MM.1S (cell line): ENCODE results near the gene SLIT3.

Experiments
- DNase-seq: peaks from one replicate; pipeline ENCODE4 v3.0.0-alpha.2; 2015
- H2AFZ ChIP-seq: fragments of 300-600 bp; sonication (generic); 2 replicates; pipeline ENCODE4 v1.6.0; 2016; ENCODE audit warnings: antibody characterized with exemption, low read length
- H3F3A ChIP-seq: fragments of 300-600 bp; sonication (generic); 2 replicates; pipeline ENCODE4 v1.6.1; 2016; ENCODE audit warnings: mild to moderate bottlenecking, antibody characterized with exemption, low read length, moderate library complexity, mixed read lengths; ENCODE audit not compliant: insufficient read depth
- H3K27ac ChIP-seq: fragments of 300-600 bp; sonication (generic); 2 replicates; pipeline ENCODE4 v1.5.1; 2016; ENCODE audit warnings: mild to moderate bottlenecking, low read length
- H3K27me3 ChIP-seq: fragments of 300-600 bp; sonication (generic); replicated peaks from 2 replicates; pipeline ENCODE4 v1.6.0; 2016; ENCODE audit warnings: low read length; ENCODE audit not compliant: insufficient read depth
- H3K36me3 ChIP-seq: fragments of 300-600 bp; sonication (generic); replicated peaks from 2 replicates; pipeline ENCODE4 v1.6.1; 2016; ENCODE audit warnings: mild to moderate bottlenecking, low read length, mixed read lengths; ENCODE audit not compliant: insufficient read depth
- H3K4me1 ChIP-seq: fragments of 300-600 bp; sonication (generic); 2 replicates; pipeline ENCODE4 v1.6.1; 2016; ENCODE audit warnings: low read length, mixed read lengths
- H3K4me2 ChIP-seq: fragments of 300-600 bp; sonication (generic); 2 replicates; pipeline ENCODE4 v1.6.0; 2016; ENCODE audit warnings: low read depth, low read length
- H3K4me3 ChIP-seq: fragments of 300-600 bp; sonication (generic); 2 replicates; pipeline ENCODE4 v1.5.1; 2016; ENCODE audit warnings: low read length, mixed read lengths
- H3K79me2 ChIP-seq: fragments of 300-600 bp; sonication (generic); 2 replicates; pipeline ENCODE4 v1.6.1; 2016; ENCODE audit warnings: mixed run types, low read length, mixed read lengths
- H3K9ac ChIP-seq: fragments of 300-600 bp; sonication (generic); 2 replicates; pipeline ENCODE4 v1.6.1; 2016; ENCODE audit warnings: low read length, mixed read lengths
- H3K9me2 ChIP-seq: fragments of 300-600 bp; sonication (generic); replicated peaks from 2 replicates; pipeline ENCODE4 v1.6.1; 2016; ENCODE audit warnings: mild to moderate bottlenecking, low read length, mixed read lengths; ENCODE audit not compliant: insufficient read depth
- H3K9me3 ChIP-seq: fragments of 300-600 bp; sonication (generic); replicated peaks from 2 replicates; pipeline ENCODE4 v1.6.1; 2016; ENCODE audit warnings: mild to moderate bottlenecking, low read length, mixed read lengths; ENCODE audit not compliant: insufficient read depth
- H4K20me1 ChIP-seq: fragments of 300-600 bp; sonication (generic); 2 replicates; pipeline ENCODE4 v1.6.1; 2016; ENCODE audit warnings: mild to moderate bottlenecking, low read length, moderate library complexity, mixed read lengths; ENCODE audit not compliant: insufficient read depth
- CTCF ChIP-seq: fragments of 300-600 bp; sonication (generic); IDR thresholded peaks from 2 replicates; pipeline ENCODE4 v1.5.1; 2016; ENCODE audit warnings: antibody characterized with exemption, low read length, mixed read lengths
- EZH2 ChIP-seq: fragments of 300-600 bp; sonication (generic); optimal IDR thresholded peaks from 2 replicates; pipeline ENCODE3; 2017; ENCODE audit warnings: low read depth, mild to moderate bottlenecking, antibody characterized with exemption, low read length, mixed read lengths
- EZH2phosphoT487 ChIP-seq: fragments of 300-600 bp; sonication (generic); IDR thresholded peaks from 2 replicates; pipeline ENCODE4 v1.6.1; 2018; ENCODE audit warnings: antibody characterized with exemption, low read length

Gene SLIT3

GRCh38 chr5:168726342-168726741, 574.6 kb downstream of the SLIT3 start:
- no peak overlapping the region for H3K4me2 ChIP-seq
- no peak for TF ChIP-seq EZH2
- no peak for TF ChIP-seq EZH2phosphoT487
- no peak overlapping the region for H3K4me3 ChIP-seq
- H3K4me1 ChIP-seq: no peaks in the 10 kb centered on the region
- no peak overlapping the region for H2AFZ ChIP-seq
- DNase-seq: no peak
- no peaks in the 10 kb centered on the region for H3F3A ChIP-seq
- no peaks in the 10 kb centered on the region for H3K27me3 ChIP-seq
- H3K79me2 ChIP-seq: no peaks in the 10 kb centered on the region
- no peak overlapping the region for H3K27ac ChIP-seq
- H3K9me3 ChIP-seq: no peaks in the 10 kb centered on the region
- H3K9me2 ChIP-seq: no peaks in the 10 kb centered on the region
- no peaks in the 10 kb centered on the region for H4K20me1 ChIP-seq
- H3K9ac ChIP-seq: no peak overlapping the region
- no peaks in the 10 kb centered on the region for H3K36me3 ChIP-seq

- Histone ChIP-seq H3K79me2 (no peaks in the 10 kb centered on the region), H3K9me2 (no peaks in the 10 kb centered on the region), H3K4me3 (no peak overlapping the region), H3F3A (no peaks in the 10 kb centered on the region), H3K36me3 (no peaks in the 10 kb centered on the region), H3K4me1 (no peaks in the 10 kb centered on the region), H4K20me1 (no peaks in the 10 kb centered on the region), H3K9me3 (no peaks in the 10 kb centered on the region), H3K9ac (no peak overlapping the region), H3K27ac (no peak overlapping the region), H2AFZ (no peak overlapping the region), H3K4me2 (no peak overlapping the region), H3K27me3 (no peaks in the 10 kb centered on the region)
- no peak for TF ChIP-seq CTCF
- DNase-seq: no peak
Measured at GRCh38 chr5:168724227-168724626, 576.7 kb downstream of the SLIT3 start.

GRCh38 chr5:168723037-168723436, 577.9 kb downstream of the SLIT3 start:
- H3K9ac ChIP-seq: no peak overlapping the region
- no peak for DNase-seq
- no peaks in the 10 kb centered on the region for H4K20me1 ChIP-seq
- H2AFZ ChIP-seq: no peak overlapping the region
- H3K4me1 ChIP-seq: no peaks in the 10 kb centered on the region
- H3F3A ChIP-seq: no peaks in the 10 kb centered on the region
- no peaks in the 10 kb centered on the region for H3K79me2 ChIP-seq
- no peaks in the 10 kb centered on the region for H3K36me3 ChIP-seq
- TF ChIP-seq EZH2 (no peak), EZH2phosphoT487 (no peak), CTCF (no peak)
- H3K4me3 ChIP-seq: no peak overlapping the region
- H3K9me2 ChIP-seq: no peaks in the 10 kb centered on the region
- no peak overlapping the region for H3K4me2 ChIP-seq
- H3K27me3 ChIP-seq: no peaks in the 10 kb centered on the region
- no peak overlapping the region for H3K27ac ChIP-seq
- H3K9me3 ChIP-seq: no peaks in the 10 kb centered on the region

- no peaks in the 10 kb centered on the region for H3K9me3 ChIP-seq
- no peaks in the 10 kb centered on the region for H3K9me2 ChIP-seq
- TF ChIP-seq CTCF (no peak), EZH2phosphoT487 (no peak), EZH2 (no peak)
- no peak for DNase-seq
- no peaks in the 10 kb centered on the region for H3K27me3 ChIP-seq
- H3K79me2 ChIP-seq: no peaks in the 10 kb centered on the region
- no peak overlapping the region for H3K4me3 ChIP-seq
- no peaks in the 10 kb centered on the region for H3K4me1 ChIP-seq
- H3K4me2 ChIP-seq: no peak overlapping the region
- no peaks in the 10 kb centered on the region for H4K20me1 ChIP-seq
- no peak overlapping the region for H3K27ac ChIP-seq
- no peaks in the 10 kb centered on the region for H3F3A ChIP-seq
- H2AFZ ChIP-seq: no peak overlapping the region
- H3K36me3 ChIP-seq: no peaks in the 10 kb centered on the region
- H3K9ac ChIP-seq: no peak overlapping the region
Measured at GRCh38 chr5:168721966-168722365, 579.0 kb downstream of the SLIT3 start.
